Epithelial cell of esophagus (primary cell): ENCODE data around the gene EEPD1.
"Not testable (repeated sequence)": the region's sequence is repeated elsewhere in the genome, so short reads cannot be mapped to it uniquely, and the experiment has no call there.

Source experiments
- DNase-seq: peaks from one replicate; pipeline ENCODE4 v3.0.0; 2010; ENCODE audit warnings: low read depth
- H3K4me3 ChIP-seq: 2 replicates; pipeline ENCODE4 v1.5.1; 2011; ENCODE audit warnings: mild to moderate bottlenecking, low read length, control low read depth
- TF ChIP-seq, protein P1 (sequence below): IDR thresholded peaks from 2 replicates; pipeline ENCODE4 v1.5.1; 2011; ENCODE audit warnings: low read depth, mild to moderate bottlenecking, low read length, control low read depth, inconsistent platforms; ENCODE audit not compliant: insufficient read depth; ENCODE audit errors: missing control alignments

Gene EEPD1

DNA sequence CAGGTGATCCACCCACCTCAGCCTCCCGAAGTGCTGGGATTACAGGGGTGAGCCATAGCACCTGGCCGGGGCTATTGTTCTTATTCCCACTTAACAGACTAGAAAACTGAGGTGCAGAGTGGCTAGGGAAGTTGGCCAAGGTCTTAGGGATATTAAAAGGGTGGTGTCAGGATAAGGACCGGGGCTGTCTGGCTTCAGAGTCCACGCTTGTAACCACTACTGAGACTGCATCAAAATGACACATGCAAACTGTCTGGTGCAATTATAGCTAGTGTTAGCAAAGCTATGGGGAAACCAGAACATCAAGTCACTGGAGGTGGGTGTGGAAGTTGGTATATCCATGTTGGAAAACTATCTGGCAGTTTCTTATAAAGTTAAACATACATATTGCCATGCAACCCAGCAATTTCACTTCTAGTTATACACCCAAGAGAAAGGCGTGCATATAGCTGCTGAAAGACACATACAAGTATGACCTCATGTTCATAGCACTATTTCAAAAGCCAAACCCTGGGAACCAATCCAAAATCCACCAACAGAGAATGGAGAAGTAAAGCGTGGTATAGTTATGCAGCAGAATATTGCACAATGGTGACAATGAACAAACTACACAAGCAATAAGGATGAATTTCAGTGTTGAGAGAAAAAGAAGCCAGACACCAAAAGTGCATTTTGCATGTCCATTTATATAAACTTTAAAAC is 33.9 kb upstream of the EEPD1 start:
- TF ChIP-seq, protein P1, sequence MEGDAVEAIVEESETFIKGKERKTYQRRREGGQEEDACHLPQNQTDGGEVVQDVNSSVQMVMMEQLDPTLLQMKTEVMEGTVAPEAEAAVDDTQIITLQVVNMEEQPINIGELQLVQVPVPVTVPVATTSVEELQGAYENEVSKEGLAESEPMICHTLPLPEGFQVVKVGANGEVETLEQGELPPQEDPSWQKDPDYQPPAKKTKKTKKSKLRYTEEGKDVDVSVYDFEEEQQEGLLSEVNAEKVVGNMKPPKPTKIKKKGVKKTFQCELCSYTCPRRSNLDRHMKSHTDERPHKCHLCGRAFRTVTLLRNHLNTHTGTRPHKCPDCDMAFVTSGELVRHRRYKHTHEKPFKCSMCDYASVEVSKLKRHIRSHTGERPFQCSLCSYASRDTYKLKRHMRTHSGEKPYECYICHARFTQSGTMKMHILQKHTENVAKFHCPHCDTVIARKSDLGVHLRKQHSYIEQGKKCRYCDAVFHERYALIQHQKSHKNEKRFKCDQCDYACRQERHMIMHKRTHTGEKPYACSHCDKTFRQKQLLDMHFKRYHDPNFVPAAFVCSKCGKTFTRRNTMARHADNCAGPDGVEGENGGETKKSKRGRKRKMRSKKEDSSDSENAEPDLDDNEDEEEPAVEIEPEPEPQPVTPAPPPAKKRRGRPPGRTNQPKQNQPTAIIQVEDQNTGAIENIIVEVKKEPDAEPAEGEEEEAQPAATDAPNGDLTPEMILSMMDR, result no peak
- peak; percentile 98 for DNase-seq
- no peak overlapping the region for H3K4me3 ChIP-seq

DNA sequence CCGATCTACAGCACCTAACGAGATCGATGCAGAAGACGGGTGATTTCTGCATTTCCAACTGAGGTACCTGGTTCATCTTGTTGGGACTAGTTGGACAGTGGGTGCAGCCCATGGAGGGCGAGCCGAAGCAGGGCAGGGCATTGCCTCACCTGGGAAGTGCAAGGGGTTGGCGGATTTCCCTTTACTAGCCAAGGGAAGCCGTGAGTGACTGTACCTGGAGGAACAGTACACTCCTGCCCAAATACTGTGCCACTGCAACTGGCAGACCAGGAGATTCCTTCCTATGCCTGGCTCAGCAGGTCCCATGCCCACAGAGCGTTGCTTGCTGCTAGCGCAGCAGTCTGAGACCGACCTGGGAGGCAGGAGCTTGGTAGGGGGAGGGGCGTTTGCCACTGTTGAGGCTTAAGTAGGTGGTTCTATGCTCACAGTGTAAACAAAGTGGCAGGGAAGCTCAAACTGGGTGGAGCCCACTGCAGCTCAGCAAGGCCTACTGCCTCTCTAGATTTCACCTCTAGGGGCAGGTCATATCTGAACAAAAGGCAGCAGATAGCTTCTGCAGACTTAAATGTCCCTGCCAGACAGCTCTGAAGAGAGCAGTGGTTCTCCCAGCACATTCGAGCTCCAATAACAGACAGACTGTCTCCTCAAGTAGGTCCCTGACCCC is 32.9 kb upstream of the EEPD1 start:
- H3K4me3 ChIP-seq, result not testable (repeated sequence)
- peak; percentile 73 for DNase-seq

DNA sequence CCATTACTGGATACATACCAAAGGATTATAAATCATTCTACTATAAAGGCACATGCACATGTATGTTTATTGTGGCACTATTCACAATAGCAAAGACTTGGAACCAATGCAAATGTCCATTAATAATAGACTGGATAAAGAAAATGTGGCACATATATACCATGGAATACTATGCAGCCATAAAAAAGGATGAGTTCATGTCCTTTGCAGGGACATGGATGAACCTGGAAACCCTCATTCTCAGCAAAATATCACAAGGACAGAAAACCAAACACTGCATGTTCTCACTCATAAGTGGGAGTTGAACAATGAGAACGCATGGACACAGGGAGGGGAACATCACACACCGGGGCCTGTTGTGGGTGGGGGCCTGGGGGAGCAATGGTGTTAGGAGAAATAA is 27.4 kb upstream of the EEPD1 start:
- DNase-seq, H3K4me3 ChIP-seq: not testable (repeated sequence)

DNA sequence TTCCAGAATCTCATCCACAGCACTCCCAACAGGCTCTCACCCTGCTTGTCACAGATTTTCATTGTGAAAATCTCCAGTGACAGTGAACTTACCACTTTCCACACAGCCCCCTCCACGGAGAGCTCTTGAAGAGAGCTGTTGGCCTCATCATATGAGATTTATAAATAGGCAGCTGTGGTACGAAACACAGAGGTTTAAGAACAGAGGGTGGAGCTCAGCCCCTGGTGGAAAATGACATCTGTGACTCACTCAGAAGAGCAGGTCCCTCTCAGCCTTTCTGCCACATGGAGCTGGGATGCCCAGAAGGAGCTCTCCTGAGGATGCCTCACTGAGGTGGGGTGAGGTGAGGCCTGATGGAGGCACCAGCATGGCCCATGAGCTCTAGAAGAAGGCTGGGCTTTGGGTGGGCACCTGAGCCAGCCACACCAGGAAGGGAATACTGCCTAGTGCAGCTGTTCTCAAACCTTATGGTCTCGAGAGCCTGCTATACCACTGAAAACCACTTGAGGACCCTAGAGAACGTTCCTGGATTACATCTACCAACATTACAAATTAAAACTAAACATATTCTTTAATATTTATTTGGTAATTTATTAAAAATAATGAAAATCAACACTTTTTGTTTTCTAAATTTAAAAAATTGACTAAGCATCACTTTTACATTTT is 25.8 kb upstream of the EEPD1 start:
- no peak overlapping the region for H3K4me3 ChIP-seq
- TF ChIP-seq, protein P1, result peak; percentile 10
- DNase-seq, result peak; percentile 38

DNA sequence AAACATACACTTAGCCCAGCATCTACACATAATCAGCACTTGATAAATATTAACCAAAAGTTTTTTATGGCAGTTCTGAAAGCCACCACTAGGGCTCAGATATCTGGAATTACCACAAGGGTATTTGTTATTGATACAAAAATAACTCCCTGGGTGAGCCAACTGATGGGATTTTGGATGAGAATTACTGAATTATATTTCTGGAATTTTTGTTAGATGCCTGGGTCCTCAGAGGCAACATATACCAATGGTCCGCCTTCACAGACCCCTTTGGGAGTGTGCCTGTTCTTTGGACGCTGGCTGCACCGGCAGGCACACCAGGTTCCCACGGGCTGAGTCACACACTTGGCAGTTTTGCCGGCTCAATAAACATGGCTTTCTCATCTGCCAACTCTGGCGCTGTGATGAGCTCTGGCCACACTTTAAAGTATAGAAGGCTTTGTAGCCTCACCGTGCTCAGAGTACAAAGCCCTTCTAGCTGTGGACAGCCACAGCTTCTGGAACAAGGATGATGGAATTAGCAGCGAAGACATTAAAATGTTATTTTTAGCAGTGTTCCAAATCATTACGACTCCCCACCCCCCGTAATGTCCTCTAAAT is 24.5 kb upstream of the EEPD1 start:
- DNase-seq, result peak; percentile 92
- H3K4me3 ChIP-seq, result peak overlapping the region; percentile 13
- TF ChIP-seq, protein P1, result peak; percentile 66

DNA sequence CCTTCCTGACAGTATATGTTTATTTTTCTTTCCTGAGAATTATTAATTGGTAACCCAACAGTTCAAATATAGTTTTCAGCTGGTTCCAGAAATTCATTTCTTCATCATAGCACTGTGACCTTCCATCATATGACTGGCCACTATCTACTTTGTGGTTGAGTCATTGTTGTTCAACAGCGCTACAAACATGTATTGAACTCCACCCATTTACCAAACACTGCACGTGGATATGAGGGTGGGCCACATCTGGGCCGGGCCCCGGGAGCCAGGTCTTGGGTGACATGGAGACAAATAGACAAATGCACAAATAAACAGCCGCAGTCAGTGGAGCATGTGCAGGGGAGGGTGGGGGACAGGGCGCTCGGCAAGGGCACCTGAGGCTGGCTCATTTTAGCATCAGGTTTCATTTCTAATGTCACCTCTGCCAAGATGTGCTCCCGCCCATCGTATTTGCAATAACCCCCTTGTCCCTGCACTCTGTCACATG is 24.0 kb upstream of the EEPD1 start:
- peak; percentile 72 for DNase-seq
- H3K4me3 ChIP-seq, result no peak overlapping the region
- TF ChIP-seq, protein P1, result no peak

DNA sequence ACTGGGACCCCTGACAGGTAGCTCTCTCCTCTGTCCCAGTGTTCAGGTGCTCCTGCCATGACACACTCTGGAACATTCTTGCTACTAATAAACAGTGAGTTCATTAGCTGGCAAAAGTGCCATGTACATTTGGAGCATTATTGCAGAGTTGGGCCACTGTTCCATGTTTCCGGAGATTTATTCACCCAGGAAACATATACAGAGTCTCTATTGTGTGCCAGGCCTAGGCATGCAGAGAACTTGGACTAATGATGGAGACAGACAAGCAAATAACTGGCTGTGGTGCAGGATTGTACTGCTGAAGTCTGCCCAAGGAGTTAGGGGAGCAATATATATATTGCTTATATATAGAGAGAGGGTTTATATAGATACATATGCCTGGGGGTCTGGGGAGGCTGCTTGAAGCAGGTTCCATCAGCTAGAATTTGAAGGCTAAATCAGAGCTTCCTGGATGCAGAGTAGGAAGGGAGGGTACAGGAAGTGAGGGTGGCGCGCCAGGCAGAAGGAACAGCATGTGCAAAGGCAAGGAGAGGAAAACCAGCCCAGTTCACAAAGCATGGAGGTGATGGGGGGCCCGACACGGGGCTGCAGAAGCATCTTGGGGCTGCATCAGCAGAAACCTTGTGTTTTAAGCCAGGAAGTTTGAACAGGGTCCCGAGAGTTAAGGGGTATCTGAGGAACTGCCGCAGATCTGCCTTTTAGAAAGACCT is 22.7 kb upstream of the EEPD1 start:
- TF ChIP-seq, protein P1, result no peak
- no peak overlapping the region for H3K4me3 ChIP-seq
- no peak for DNase-seq
